HG03520 (cell line): ENCODE results near the gene LONP2.
A peak's percentile ranks its signal among the peaks of the same experiment; 100 is the strongest.
"Not testable (repeated sequence)": the region's sequence is repeated elsewhere in the genome, so short reads cannot be mapped to it uniquely, and the experiment has no call there.

Experiments used
- ATAC-seq: cut with Tn5 transposase; IDR thresholded peaks from one replicate; pipeline ENCODE4 v1.9.1; 2021; ENCODE audit warnings: mild to moderate bottlenecking, moderate library complexity; ENCODE audit not compliant: unreplicated experiment

Gene LONP2

GRCh38 chr16:48365601-48366164 lies 121.6 kb downstream of the LONP2 start:
- ATAC-seq = peak; percentile 90

GRCh38 chr16:48366165-48367093 lies 122.3 kb downstream of the LONP2 start:
- peak; percentile 72 for ATAC-seq

- ATAC-seq = no peak
Measured at GRCh38 chr16:48367441-48368049, 123.4 kb downstream of the LONP2 start.

GRCh38 chr16:48369765-48370164 lies 125.7 kb downstream of the LONP2 start:
- no peak for ATAC-seq

GRCh38 chr16:48370229-48370628 lies 126.1 kb downstream of the LONP2 start:
- no peak for ATAC-seq

GRCh38 chr16:48370668-48371392 lies 126.7 kb downstream of the LONP2 start:
- ATAC-seq = not testable (repeated sequence)

GRCh38 chr16:48371393-48371780 lies 127.3 kb downstream of the LONP2 start:
- ATAC-seq = no peak

- no peak for ATAC-seq
Measured at GRCh38 chr16:48372744-48373143, 128.6 kb downstream of the LONP2 start.

- ATAC-seq = no peak
Measured at GRCh38 chr16:48373258-48374029, 129.3 kb downstream of the LONP2 start.

GRCh38 chr16:48374255-48374654 lies 130.2 kb downstream of the LONP2 start:
- ATAC-seq = no peak

GRCh38 chr16:48377301-48377700 lies 133.2 kb downstream of the LONP2 start:
- not testable (repeated sequence) for ATAC-seq

GRCh38 chr16:48378276-48378675 lies 134.2 kb downstream of the LONP2 start:
- ATAC-seq = no peak

- ATAC-seq = no peak
Measured at GRCh38 chr16:48378836-48379235, 134.7 kb downstream of the LONP2 start.

- no peak for ATAC-seq
Measured at GRCh38 chr16:48381201-48381600, 137.1 kb downstream of the LONP2 start.

GRCh38 chr16:48382131-48382530 lies 138.0 kb downstream of the LONP2 start:
- no peak for ATAC-seq

GRCh38 chr16:48383009-48383876 lies 139.1 kb downstream of the LONP2 start:
- no peak for ATAC-seq

- ATAC-seq = no peak
Measured at GRCh38 chr16:48383877-48384519, 139.9 kb downstream of the LONP2 start.

GRCh38 chr16:48384520-48385252 lies 140.6 kb downstream of the LONP2 start:
- peak; percentile 46 for ATAC-seq
